ENCODE measurements around the gene ITGA2. TPM values are rescaled to one million over a fixed set of nuclear protein-coding genes. Genes with fewer than 3 reads are reported as not detected.
"Not testable (repeated sequence)": the region's sequence is repeated elsewhere in the genome, so short reads cannot be mapped to it uniquely, and the experiment has no call there.

ITGA2 gene
- total RNA-seq, 2 experiments from 2014 or later: 0.74 to 0.86 TPM

DNA sequence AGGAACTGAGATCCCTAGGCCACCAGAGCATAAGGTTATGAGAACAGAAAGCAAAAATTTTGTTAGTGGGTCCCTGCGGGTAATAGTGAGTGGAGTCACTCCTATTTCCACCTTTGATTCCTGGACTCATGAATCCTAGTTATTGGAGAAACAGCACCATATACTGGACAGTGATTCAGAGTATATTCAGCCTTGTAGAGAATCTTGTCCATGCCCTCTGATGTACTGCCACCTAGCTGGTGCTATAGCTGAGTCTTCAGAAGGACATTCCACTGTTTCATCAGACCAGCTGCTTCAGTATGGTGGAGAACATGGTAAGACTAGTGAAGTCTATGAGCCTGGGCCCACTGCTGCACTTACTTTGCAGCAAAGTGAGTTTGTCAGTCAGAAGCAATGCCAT is 25.0 kb upstream of the ITGA2 start:
- intact Hi-C loops (cut with micrococcal nuclease): no loop called here
- ChIA-PET CTCF (interaction anchor here (0.8 to 5.3 kb wide), 2 partner anchors 14 to 149 kb away, joined by 3 to 27 read pairs; no protein-coding TSS in a partner anchor), POLR2A (no interaction called here)
- Mint-ChIP-seq H3K9me3 (peaks cover 7% of the 10 kb centered on the region), H3K36me3 (ENCODE audit: low read depth) (no peaks in the 10 kb centered on the region), H3K27me3 (peaks cover 5% of the 10 kb centered on the region), H3K4me3 (no peak overlapping the region), H3K4me1 (ENCODE audit: low read depth) (no peaks in the 10 kb centered on the region), H3K27ac (no peak overlapping the region)
- TF ChIP-seq, protein P1, sequence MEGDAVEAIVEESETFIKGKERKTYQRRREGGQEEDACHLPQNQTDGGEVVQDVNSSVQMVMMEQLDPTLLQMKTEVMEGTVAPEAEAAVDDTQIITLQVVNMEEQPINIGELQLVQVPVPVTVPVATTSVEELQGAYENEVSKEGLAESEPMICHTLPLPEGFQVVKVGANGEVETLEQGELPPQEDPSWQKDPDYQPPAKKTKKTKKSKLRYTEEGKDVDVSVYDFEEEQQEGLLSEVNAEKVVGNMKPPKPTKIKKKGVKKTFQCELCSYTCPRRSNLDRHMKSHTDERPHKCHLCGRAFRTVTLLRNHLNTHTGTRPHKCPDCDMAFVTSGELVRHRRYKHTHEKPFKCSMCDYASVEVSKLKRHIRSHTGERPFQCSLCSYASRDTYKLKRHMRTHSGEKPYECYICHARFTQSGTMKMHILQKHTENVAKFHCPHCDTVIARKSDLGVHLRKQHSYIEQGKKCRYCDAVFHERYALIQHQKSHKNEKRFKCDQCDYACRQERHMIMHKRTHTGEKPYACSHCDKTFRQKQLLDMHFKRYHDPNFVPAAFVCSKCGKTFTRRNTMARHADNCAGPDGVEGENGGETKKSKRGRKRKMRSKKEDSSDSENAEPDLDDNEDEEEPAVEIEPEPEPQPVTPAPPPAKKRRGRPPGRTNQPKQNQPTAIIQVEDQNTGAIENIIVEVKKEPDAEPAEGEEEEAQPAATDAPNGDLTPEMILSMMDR (IDR thresholded peaks at IDR 0.05): no peak
- ATAC-seq (no peak), DNase-seq (no peak)

DNA sequence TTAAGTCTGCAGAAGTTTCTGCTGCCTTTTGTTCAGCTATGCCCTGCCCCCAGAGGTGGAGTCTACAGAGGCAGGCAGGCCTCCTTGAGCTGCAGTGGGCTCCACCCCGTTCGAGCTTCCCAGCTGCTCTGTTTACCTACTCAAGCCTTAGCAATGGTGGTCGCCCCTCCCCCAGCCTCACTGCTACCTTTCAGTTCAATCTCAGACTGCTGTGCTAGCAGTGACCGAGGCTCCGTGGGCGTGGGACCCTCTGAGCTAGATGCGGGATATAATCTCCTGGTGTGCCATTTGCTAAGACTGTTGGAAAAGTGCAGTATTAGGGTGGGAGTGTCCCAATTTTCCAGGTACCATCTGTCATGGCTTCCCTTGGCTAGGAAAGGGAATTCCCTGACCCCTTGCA is 13.0 kb upstream of the ITGA2 start:
- intact Hi-C loops (cut with micrococcal nuclease); CTCF ChIA-PET; POLR2A ChIA-PET; ATAC-seq; H3K4me1 Mint-ChIP-seq (ENCODE audit: low read depth); H3K36me3 Mint-ChIP-seq (ENCODE audit: low read depth); H3K9me3 Mint-ChIP-seq; H3K4me3 Mint-ChIP-seq; DNase-seq; H3K27ac Mint-ChIP-seq: not testable (repeated sequence)
- peaks cover 17% of the 10 kb centered on the region for H3K27me3 Mint-ChIP-seq

DNA sequence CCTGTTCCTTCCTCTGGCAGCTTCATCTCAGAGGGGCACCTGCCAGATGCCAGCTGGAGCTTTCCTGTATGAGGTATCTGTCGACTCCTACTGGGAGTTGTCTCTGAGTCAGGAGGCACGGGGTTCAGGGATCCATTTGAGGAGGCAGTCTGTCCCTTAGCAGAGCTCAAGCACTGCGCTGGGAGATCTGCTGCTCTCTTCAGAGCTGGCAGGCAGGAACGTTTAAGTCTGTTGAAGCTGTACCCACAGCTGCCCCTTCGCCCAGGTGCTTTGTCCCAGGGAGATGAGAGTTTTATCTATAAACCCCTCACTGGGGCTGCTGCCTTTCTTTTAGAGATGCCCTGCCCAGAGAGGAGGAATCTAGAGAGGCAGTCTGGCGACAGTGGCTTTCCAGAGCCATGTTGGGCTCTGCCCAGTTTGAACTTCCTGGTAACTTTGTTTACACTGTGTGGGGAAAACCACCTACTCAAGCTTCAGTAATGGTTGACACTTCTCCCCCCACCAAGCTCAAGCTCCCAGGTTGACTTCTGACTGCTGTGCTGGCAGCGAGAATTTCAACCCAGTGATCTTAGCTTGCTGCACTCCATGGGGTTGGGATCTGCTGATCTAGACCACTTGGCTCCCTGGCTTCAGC is 11.8 kb upstream of the ITGA2 start:
- DNase-seq: no peak
- H3K36me3 Mint-ChIP-seq (ENCODE audit: low read depth): peaks cover 5% of the 10 kb centered on the region
- no peaks in the 10 kb centered on the region for H3K4me1 Mint-ChIP-seq (ENCODE audit: low read depth)
- TF ChIP-seq, protein P1 (IDR thresholded peaks at IDR 0.05): no peak
- no peak overlapping the region for H3K27ac Mint-ChIP-seq
- ChIA-PET CTCF (no interaction called here), POLR2A (no interaction called here)
- H3K9me3 Mint-ChIP-seq: no peaks in the 10 kb centered on the region
- no peak overlapping the region for H3K4me3 Mint-ChIP-seq
- intact Hi-C loops (cut with micrococcal nuclease): no loop called here
- H3K27me3 Mint-ChIP-seq: peaks cover 20% of the 10 kb centered on the region
- ATAC-seq: no peak

GRCh38 chr5:52981507-52981906 is 7.6 kb upstream of the ITGA2 start:
- ATAC-seq (no peak), DNase-seq (no peak)
- TF ChIP-seq, protein P1 (IDR thresholded peaks at IDR 0.05): no peak
- Mint-ChIP-seq H3K36me3 (ENCODE audit: low read depth) (peaks cover 5% of the 10 kb centered on the region), H3K27me3 (peaks cover 30% of the 10 kb centered on the region), H3K4me3 (no peak overlapping the region), H3K9me3 (no peaks in the 10 kb centered on the region), H3K27ac (no peak overlapping the region), H3K4me1 (ENCODE audit: low read depth) (peaks cover 7% of the 10 kb centered on the region)
- ChIA-PET CTCF (no interaction called here), POLR2A (no interaction called here)
- intact Hi-C loops (cut with micrococcal nuclease): no loop called here

- ChIA-PET CTCF (no interaction called here), POLR2A (interaction anchor here (0.9 kb wide), 1 partner anchor 105 kb away, joined by 3 read pairs; no protein-coding TSS in a partner anchor)
- ATAC-seq (no peak), DNase-seq (no peak)
- Mint-ChIP-seq H3K4me1 (ENCODE audit: low read depth) (peaks cover 20% of the 10 kb centered on the region), H3K36me3 (ENCODE audit: low read depth) (no peaks in the 10 kb centered on the region), H3K9me3 (no peaks in the 10 kb centered on the region), H3K27me3 (peaks cover 43% of the 10 kb centered on the region), H3K4me3 (no peak overlapping the region), H3K27ac (no peak overlapping the region)
- TF ChIP-seq, protein P1 (IDR thresholded peaks at IDR 0.05): no peak
- intact Hi-C loops (cut with micrococcal nuclease): no loop called here
Measured at GRCh38 chr5:52983731-52984636, 5.2 kb upstream of the ITGA2 start.

All from activated CD8-positive, alpha-beta T cell treated with anti-CD3 and anti-CD28 coated beads for 36 hours (primary cell).